Measurements from ENCODE around the gene CHRND. TPM values are rescaled to one million over a fixed set of nuclear protein-coding genes. Genes with fewer than 3 reads are reported as not detected.

Gene CHRND
- total and polyA plus RNA-seq, 2 of the 4 experiments (the other 2 are of a cell fraction) = not detected

DNA sequence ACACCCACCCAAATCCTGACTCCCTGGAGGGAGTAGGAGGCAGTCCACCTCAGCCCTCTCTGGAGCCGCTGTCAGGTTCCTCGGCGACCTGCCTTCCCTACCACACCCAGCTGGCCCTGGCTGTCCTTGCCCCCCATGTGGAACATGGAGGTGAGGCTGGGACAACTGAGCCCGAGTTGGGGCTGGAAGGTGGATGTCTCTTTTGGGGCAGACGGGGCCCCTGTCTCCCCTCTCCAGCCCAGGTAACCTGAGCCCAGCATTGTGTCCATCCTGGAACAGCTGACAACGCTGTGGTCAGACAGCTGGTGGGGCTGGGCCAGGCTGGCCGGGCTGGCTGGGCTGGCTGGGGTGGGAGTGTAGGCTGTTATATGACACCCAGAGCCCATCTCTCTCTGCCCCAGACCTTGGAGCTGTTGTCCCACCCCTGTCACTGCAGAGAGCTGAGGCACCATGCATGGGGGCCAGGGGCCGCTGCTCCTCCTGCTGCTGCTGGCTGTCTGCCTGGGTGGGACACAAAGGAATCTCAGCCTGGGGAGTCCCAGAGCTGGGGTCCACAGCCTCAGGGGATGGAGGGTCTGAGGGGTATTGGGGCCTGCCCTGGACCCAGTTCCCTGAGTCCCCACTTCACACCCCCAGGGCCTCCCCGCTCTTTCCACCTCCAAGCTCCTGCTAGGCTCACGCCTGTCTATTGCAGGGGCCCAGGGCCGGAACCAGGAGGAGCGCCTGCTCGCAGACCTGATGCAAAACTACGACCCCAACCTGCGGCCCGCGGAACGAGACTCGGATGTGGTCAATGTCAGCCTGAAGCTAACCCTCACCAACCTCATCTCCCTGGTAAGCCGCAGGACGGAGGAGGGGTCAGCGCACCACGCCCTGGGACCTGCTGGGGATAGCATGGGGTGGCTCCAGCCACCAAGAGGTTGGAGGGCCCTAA lies 13.6 kb downstream of the CHRND start, which contains the start of gene CHRNG:
Gene CHRNG, plus strand, starts transcription at position 395 of the 934 bp plus-strand sequence. Its CDS starts 56 bp downstream, at position 451.
- DNase-seq (no peak), ATAC-seq (ENCODE audit: low read depth) (no peak)
- no peak within 1 kb of the TSS for H2AFZ ChIP-seq (replicated peaks; ENCODE audit: low read length, poor library complexity)
- no peak within 1 kb of the TSS for H2BK120ac ChIP-seq (ENCODE audit: low read depth, low read length)
- H3K4me1 ChIP-seq (ENCODE audit: control insufficient read depth, insufficient read depth, low read length) = no peaks in the 10 kb centered on the region; the same call in 1 of the 2 replicates
- dilution Hi-C loops (cut with HindIII; ENCODE audit: low sequenced_read_pairs, unreplicated experiment) = no loop called here
- peaks cover 6% of the 10 kb centered on the region for H3K9me3 ChIP-seq (ENCODE audit: control insufficient read depth, insufficient read depth, low read length)
- CTCF ChIA-PET = no interaction called here
- H3K9ac ChIP-seq (ENCODE audit: low read depth, low read length) = no peak within 1 kb of the TSS
- no peak within 1 kb of the TSS for H2AK9ac ChIP-seq (replicated peaks; ENCODE audit: low read depth, low read length, poor library complexity)
- H2BK15ac ChIP-seq (ENCODE audit: low read depth, low read length) = no peak within 1 kb of the TSS
- intact Hi-C loops (cut with micrococcal nuclease) = no loop called here
- no peak within 1 kb of the TSS for H3K4me3 ChIP-seq (ENCODE audit: insufficient read depth, low read depth, low read length)
- POLR2A ChIA-PET (ENCODE audit: unreplicated experiment) = no interaction called here
- WGBS, 2 experiments (ENCODE audit: extremely low coverage in 2 of 2, insufficient read length in 1 of 2) = 60% methylated on average over 1 of the region's 23 CpGs; no CpG with 5 or more reads in 1 of the 2 experiments
- no peak within 1 kb of the TSS for H3K4me2 ChIP-seq (ENCODE audit: low read depth, low read length)
- no peak within 1 kb of the TSS for H4K91ac ChIP-seq (ENCODE audit: insufficient read depth, low read depth, low read length)
- H3K36me3 ChIP-seq (ENCODE audit: control insufficient read depth, insufficient read depth, low read length) = no peaks in the 10 kb centered on the region
- H4K5ac ChIP-seq (ENCODE audit: low read depth, low read length) = no peak within 1 kb of the TSS
- no peak within 1 kb of the TSS for H3K23ac ChIP-seq (ENCODE audit: low read depth, low read length)
- in situ Hi-C loops (cut with MboI; ENCODE audit: low sequenced_read_pairs) = no loop called here
- BruUV-seq (replicated peaks) = no TSS peak
- no peak within 1 kb of the TSS for H2BK20ac ChIP-seq (ENCODE audit: low read depth, low read length)
- TF ChIP-seq, protein P1, sequence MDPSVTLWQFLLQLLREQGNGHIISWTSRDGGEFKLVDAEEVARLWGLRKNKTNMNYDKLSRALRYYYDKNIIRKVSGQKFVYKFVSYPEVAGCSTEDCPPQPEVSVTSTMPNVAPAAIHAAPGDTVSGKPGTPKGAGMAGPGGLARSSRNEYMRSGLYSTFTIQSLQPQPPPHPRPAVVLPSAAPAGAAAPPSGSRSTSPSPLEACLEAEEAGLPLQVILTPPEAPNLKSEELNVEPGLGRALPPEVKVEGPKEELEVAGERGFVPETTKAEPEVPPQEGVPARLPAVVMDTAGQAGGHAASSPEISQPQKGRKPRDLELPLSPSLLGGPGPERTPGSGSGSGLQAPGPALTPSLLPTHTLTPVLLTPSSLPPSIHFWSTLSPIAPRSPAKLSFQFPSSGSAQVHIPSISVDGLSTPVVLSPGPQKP (IDR thresholded peaks at IDR 0.05; ENCODE audit: borderline replicate concordance, low read depth, low read length) = no peak
- no peak for TF ChIP-seq RAD21 (IDR thresholded peaks at IDR 0.05; ENCODE audit: low read length)
- no peak for TF ChIP-seq MXI1 (IDR thresholded peaks at IDR 0.05; ENCODE audit: borderline replicate concordance, low read depth, low read length)
- TF ChIP-seq CEBPB (IDR thresholded peaks at IDR 0.05; ENCODE audit: low read depth, low read length) = no peak
- H3K27me3 ChIP-seq (ENCODE audit: control insufficient read depth, insufficient read depth, low read length) = peaks cover 17% of the 10 kb centered on the region
- H4K20me1 ChIP-seq (ENCODE audit: insufficient read depth, low read length) = no peaks in the 10 kb centered on the region; the same call in 1 of the 2 replicates
- H3K9me1 ChIP-seq (ENCODE audit: insufficient read depth, low read length) = 0 out of 2 replicates have a peak, but pooled peaks cover 5% of the 10 kb centered on the region
- no peak within 1 kb of the TSS for H2AK5ac ChIP-seq (ENCODE audit: low read depth, low read length)
- no peak within 1 kb of the TSS for H2BK5ac ChIP-seq (ENCODE audit: low read depth, low read length, poor library complexity, severe bottlenecking)
- no peak within 1 kb of the TSS for H3K4ac ChIP-seq (ENCODE audit: low read depth, low read length)
- H3K14ac ChIP-seq (replicated peaks; ENCODE audit: low read depth, low read length) = no peak within 1 kb of the TSS
- no peak within 1 kb of the TSS for H4K8ac ChIP-seq (ENCODE audit: low read depth in 2 of 2, low read length in 2 of 2)
- no peak within 1 kb of the TSS for H3K18ac ChIP-seq (ENCODE audit: low read depth, low read length)
- no peaks in the 10 kb centered on the region for H3K79me1 ChIP-seq (ENCODE audit: low read depth in 1 of 2, low read length in 2 of 2)
- H3K27ac ChIP-seq (ENCODE audit: insufficient read depth, low read length) = no peak within 1 kb of the TSS
- no peak within 1 kb of the TSS for H3K56ac ChIP-seq (ENCODE audit: extremely low read depth, insufficient read depth, low read length)
